HG03135 (cell line): ENCODE data around the gene SCRT2.
"Not testable (repeated sequence)": the region's sequence is repeated elsewhere in the genome, so short reads cannot be mapped to it uniquely, and the experiment has no call there.

Source experiments
- ATAC-seq: cut with Tn5 transposase; IDR thresholded peaks from one replicate; pipeline ENCODE4 v1.9.1; 2021; ENCODE audit warnings: mild to moderate bottlenecking, moderate library complexity; ENCODE audit not compliant: unreplicated experiment

SCRT2 gene

DNA sequence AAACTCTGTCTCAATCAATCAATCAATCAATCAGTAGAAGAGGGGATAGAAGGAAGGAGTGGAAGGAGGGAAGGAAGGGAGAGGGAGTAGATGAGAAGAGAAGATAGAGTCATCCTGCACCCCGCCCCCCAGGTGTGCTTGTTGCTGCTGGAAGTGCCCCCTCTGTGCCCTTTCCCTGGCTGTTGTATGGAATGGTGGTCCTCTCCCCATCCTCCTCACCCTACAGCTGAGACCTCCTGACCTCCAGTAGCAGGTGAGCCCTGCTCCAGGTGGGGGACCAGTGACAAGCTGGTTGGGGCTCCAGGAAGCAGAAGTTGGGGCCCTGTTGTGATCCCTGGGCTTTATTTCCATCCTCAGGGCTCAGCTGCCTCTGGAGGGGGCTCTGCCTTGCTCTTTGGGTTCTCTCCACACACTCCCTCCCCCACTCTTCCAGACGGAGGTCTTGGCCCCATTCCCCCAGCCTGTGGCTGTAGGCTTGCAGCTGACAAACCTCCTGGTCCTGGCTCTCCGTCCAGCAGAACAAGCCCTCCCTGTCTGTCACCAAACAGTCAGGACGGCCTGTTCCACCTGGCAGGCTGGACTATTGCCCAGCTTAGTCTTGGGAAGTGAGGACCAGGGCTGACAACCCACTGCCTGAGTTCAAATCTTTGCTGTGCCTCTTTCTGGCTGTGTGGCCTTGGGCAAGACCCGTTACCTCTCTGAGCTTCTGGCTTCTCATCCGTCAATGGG is 26.0 kb upstream of the SCRT2 start:
- no peak for ATAC-seq

GRCh38 chr20:699811-700338 is 24.3 kb upstream of the SCRT2 start:
- no peak for ATAC-seq

DNA sequence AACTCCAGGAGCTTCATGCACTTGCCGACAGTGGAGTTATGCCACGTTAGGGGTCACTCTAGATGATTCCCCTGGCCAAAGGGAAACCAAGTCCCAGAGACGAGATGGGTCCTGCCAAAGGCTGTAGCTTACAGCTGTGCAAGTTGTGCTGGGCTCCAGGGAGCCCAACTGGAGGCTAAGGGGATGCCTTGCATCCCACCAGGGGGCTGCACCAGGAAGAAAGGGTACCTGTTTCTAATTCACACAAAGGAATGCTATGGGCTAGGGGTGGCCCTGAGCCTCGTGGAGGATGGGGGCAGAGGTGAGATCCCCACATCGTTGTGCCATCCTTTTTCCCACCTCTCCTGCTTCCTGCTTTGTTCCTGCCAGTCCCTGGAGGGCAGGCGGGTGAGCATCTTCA is 23.7 kb upstream of the SCRT2 start:
- ATAC-seq = no peak

GRCh38 chr20:698276-698675 is 22.7 kb upstream of the SCRT2 start:
- ATAC-seq = no peak

GRCh38 chr20:697826-698225 is 22.2 kb upstream of the SCRT2 start:
- no peak for ATAC-seq

DNA sequence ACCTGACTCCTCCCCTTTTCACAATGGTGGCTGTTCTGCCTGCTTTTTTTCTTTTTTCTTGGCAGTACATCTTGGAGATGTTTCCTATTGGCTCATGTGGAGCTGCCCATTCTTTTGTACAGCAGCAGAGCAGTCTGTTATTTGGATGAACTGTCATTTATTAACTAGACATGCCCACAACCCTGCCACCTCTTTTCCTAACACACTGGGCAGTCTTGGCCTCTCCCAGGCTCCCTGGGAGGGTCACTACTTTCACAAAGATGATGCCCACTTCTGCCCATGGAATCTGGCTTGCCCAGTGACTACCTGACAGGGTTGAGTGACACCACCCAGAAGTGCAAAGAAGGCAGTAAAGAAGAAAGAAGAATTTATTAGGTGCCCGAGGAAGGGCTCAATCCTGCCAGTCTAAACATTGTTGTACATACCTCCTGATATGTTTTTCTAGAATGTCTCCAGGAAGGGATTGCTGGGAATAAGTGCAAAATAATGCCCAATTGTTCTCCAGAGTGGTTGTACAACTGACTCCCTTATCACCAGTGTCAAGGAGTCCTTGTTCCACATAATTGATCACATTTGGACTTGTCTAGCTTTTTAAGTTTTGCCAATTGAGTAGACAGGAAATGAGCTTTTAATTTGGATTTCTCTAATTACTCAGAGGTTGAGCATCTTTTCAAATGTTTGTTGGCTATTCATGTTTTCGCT is 19.7 kb upstream of the SCRT2 start:
- no peak for ATAC-seq

DNA sequence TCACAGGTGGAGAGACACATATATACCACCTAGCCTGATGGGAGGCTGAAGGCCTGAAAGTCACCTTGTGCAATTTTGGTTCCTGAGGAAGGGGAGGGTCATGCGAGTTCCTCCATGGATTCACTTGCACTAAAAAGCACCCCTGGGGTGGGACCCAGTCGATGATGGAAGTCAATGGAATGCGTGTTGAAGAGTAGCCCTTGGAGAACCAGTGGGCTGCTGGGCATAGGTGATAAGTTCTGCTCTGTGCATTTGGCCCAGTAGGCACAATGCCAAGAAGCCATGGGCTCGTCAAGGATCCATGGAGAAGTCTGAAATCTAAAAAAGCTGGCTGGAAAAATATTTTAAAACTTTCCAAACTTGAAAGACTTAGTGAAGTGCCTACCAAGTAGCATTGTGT is 18.9 kb upstream of the SCRT2 start:
- ATAC-seq = no peak

GRCh38 chr20:693786-694185 is 18.2 kb upstream of the SCRT2 start:
- not testable (repeated sequence) for ATAC-seq

DNA sequence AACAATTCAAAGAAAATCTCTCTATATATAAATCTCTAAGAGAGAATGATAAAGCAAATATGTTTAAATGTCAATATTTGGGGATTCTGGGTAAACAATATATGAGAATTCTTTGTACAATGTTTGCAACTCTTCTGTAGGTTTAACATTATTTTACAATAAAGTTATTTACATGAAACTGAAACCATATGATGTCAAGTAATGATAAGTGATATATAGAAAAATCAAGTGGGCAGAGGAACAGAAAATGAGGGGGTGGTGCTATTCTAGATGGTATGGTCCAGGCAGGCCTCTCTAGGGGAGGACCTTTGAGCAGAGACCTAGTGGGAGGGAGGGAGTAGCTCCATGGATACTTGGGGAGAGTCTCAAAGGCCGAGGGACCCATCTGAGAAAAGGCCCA is 16.4 kb upstream of the SCRT2 start:
- no peak for ATAC-seq

DNA sequence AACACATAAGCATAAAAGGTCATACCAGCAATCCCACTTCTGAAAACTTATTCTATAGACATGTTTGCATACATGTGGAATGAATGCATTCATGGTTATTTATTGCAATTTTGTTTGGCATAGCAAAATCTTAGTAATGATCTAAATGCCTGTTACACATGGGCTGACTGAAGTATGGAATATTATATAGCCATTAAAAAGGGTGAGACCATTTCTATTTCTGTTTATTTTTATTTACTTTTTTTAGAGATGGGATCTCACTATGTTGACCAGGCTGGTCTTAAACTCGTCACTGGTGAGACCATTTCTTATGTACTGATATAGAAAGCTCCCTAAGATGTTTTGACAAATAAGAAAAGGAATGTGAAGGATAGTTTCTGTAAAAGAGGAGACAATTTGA is 14.3 kb upstream of the SCRT2 start:
- ATAC-seq = no peak

- no peak for ATAC-seq
These were observed 13.7 kb upstream of the SCRT2 start for GRCh38 chr20:689348-689747.

DNA sequence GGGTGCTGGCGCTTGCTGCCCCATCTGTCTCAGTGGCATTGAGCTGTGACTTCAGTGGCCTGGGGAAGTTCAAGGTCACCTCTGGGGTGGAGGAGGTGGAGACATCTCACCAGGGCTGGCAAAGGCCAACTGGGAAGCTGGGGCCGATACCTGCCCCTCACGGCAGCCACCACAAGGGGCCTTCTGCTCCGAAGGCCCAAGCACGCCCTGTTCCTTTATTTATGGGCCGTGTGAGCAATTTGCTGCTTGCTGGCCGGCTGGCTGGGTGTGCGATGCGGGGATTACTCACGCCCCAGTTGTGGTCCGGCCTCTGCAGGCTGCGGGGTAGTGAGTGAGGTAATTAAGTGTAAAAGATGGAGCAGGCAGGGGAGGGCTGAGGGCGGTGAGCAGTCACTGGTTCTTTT is 13.2 kb upstream of the SCRT2 start:
- no peak for ATAC-seq

- no peak for ATAC-seq
These were observed 12.0 kb upstream of the SCRT2 start for GRCh38 chr20:687468-688203.

GRCh38 chr20:684676-685319 is 9.2 kb upstream of the SCRT2 start:
- ATAC-seq = no peak

DNA sequence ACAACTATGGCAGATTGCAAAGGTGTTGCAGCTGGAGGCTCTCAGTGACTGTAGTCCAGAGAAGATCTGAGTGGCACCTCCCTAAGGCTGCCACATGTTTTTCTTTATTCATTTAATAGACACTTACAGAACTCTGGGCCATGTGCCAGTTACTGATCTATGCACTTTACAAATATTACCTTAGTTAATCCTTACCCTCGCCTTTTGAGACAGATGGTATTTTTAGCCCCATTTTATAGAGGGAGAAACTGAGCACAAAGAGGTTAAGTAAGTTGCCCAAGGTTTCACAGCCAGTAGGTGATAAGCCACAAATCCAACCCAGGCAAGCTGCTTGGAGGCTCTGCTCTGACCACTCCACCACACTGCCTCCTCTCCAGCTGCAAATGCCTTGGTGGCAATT is 6.5 kb upstream of the SCRT2 start:
- no peak for ATAC-seq

DNA sequence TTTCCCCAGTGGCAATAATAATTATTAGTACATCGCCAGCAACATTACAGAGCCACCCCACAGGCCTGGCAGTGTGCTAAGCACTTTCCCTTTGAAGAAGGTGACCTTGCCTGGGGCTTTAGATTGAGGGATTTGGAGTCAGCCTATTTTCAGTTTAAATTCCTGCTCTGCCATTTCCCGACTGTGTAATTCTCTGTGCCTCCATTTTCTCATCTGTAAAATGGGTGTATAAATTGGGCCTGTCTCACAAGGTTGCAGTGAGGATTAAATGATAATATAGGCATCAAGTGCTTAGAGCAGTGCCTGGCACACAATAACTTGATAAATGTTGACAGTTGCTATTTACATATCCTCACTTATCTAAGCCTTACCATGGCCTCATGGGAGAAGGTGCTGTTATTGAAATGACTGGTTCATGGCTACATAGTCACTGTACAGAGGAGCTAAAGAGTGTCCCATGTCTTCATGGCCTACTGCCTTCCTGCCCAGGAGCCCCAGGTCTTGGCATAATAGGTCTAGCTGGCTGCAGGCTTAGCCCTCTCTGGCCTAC is 5.1 kb upstream of the SCRT2 start:
- ATAC-seq = no peak

DNA sequence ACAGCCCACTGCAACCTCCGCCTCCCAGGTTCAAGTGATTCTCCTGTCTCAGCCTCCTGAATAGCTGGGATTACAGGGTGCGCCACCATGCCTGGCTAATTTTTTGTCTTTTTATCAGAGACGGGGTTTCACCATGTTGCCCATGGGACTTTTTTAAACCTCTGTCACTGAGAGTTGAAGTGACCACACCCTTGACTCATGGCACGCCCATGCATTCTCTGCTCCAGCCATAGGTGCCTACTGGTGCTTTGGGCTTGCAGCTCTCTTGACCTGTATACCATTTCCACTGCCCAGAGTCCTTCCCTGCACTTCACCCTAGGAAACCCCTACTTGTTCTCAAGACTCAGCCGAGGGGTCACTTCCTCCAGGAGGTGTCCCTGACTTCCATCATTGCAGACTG is 2.4 kb upstream of the SCRT2 start:
- no peak for ATAC-seq

DNA sequence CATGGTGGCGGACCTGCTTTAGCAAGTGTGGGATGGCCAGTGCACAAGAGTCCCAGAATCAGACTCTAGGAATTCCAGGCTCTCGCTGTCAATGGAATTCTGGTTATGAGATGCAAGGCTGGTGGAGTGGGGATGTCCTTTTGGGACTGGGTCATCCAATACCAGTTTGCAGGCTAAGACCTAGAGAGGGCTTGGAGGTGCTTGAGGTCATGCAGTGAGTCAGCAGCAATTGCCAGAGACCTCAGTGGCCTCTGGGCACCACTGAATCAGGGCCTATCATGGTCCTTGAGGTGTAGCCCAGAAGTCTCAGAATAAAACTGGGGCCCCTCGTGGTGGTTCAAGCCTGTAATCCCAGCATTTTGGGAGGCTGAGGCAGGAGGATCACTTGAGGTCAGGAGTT is 1.4 kb upstream of the SCRT2 start:
- no peak for ATAC-seq

- no peak for ATAC-seq
These were observed 824 bp upstream of the SCRT2 start for GRCh38 chr20:676315-676937.

- ATAC-seq = no peak
These were observed 559 bp downstream of the SCRT2 start for GRCh38 chr20:675033-675452.

DNA sequence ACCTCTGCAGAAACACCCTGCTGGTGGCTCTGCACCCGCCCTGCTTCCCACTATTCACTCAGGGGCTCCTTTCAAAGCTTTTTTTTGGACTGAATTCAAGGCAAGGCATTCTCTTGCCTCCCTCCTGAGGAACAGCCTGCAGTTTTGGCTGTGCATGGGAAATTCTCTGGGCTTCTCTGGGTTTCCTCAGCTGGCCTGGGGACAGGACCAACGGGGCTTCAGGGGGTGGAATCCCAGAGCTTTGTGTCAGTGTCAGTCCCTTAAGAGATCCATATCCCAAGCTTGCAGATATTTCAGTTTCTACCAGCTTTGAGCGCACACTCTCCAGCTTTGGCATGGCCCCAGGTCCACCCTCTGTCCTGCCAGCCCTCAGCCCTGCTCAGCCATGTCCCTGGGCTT is 2.0 kb downstream of the SCRT2 start:
- no peak for ATAC-seq
